Ectodermal cell (in vitro differentiated cells): ENCODE results near the gene LIN28B.
A peak's percentile ranks its signal among the peaks of the same experiment; 100 is the strongest.
"Not testable (repeated sequence)": the region's sequence is repeated elsewhere in the genome, so short reads cannot be mapped to it uniquely, and the experiment has no call there.

Source experiments
- H3K27ac ChIP-seq: 2 replicates; pipeline ENCODE4 v1.7.0; 2013; ENCODE audit warnings: mild to moderate bottlenecking, low read depth, low read length; ENCODE audit not compliant: insufficient read depth, poor library complexity, severe bottlenecking
- H3K27me3 ChIP-seq: 2 replicates; pipeline ENCODE4 v1.7.0; 2013; ENCODE audit warnings: mild to moderate bottlenecking, low read length; ENCODE audit not compliant: insufficient read depth, control insufficient read depth, poor library complexity, severe bottlenecking
- H3K36me3 ChIP-seq: one replicate; pipeline ENCODE4 v1.7.0; 2013; ENCODE audit warnings: low read length; ENCODE audit not compliant: control insufficient read depth, insufficient read depth
- H3K4me1 ChIP-seq: one replicate; pipeline ENCODE4 v1.7.0; 2013; ENCODE audit warnings: low read length; ENCODE audit not compliant: control insufficient read depth, insufficient read depth
- H3K4me3 ChIP-seq: 2 replicates; pipeline ENCODE4 v1.7.0; 2013; ENCODE audit warnings: low read depth, low read length, control low read depth; ENCODE audit not compliant: insufficient read depth
- H3K9me3 ChIP-seq: 2 replicates; pipeline ENCODE4 v1.7.0; 2013; ENCODE audit warnings: mild to moderate bottlenecking, low read length, moderate library complexity; ENCODE audit not compliant: control insufficient read depth
- WGBS, 2 experiments: methylation state at CpG; one replicate each; pipeline ENCODE4 v1.1.7; 2013; ENCODE audit warnings: missing lambda C conversion rate in 2 of 2; 5-methylcytosine and 5-hydroxymethylcytosine counted together

LIN28B gene

DNA sequence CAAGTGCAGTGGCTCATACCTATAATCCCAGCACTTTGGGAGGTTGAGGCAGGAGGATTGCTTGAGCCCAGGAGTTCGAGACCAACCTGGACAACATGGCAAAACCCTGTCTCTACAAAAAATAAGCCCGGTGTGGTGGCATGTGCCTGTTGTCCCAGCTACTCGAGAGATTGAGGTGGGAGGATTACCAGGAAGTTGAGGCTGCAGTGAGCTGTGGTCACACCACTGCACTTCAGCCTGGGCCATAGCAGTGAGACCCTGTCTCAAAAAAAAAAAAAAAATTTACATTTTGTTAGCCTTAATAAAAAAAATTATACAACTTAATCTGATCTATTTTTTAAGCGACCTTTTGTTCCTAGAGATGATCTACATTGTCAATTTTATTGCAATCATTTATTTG lies 56.6 kb downstream of the LIN28B start:
- not testable (repeated sequence) for H3K4me3 ChIP-seq, H3K27ac ChIP-seq, H3K27me3 ChIP-seq, H3K36me3 ChIP-seq, H3K9me3 ChIP-seq, H3K4me1 ChIP-seq
- whole genome bisulfite sequencing, 2 experiments: 94 to 99% methylated on average over 3 of the region's 4 CpGs

DNA sequence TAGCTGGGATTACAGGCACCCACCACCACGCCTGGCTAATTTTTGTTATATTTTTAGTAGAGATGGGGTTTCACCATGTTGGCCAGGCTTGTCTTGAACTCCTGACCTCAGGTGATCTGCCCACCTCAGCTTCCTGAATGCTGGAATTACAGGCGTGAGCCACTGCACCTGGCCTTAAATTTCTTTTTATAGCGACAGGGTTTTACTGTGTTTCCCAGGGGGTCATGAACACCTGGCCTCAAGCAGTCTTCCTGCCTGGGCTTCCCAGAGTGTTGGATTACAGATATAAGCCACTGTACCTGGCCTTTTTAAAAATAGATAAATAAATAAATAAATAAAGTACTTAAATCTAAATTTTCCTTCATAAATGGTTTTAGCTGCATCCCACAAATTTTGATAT lies 57.5 kb downstream of the LIN28B start:
- no peaks in the 10 kb centered on the region for H3K9me3 ChIP-seq
- H3K4me1 ChIP-seq: no peaks in the 10 kb centered on the region
- no peaks in the 10 kb centered on the region for H3K27me3 ChIP-seq
- 90 to 92% methylated on average over 3 of the region's 3 CpGs for WGBS, 2 experiments
- H3K27ac ChIP-seq: no peak overlapping the region
- H3K36me3 ChIP-seq: peaks cover 2% of the 10 kb centered on the region
- no peak overlapping the region for H3K4me3 ChIP-seq

DNA sequence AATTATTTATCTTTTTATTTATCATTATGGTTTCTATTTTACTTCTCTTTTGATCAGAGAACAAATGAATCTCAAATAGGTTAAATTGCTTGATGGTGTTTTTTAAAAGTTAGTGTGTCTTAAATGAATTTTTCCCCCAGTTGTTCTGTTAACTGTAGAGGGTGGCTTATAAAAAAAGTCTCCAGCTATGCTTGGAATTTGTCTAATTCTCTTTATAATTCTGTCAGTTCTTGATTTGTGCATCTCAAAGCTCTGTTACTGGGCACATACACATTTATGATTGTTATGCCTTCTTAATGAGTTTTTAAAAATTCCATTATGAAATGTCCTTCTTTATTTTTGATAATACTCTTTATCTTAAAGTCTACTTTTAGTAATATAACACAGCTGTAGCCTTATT lies 58.0 kb downstream of the LIN28B start:
- H3K9me3 ChIP-seq: no peaks in the 10 kb centered on the region
- peaks cover 3% of the 10 kb centered on the region for H3K36me3 ChIP-seq
- no peaks in the 10 kb centered on the region for H3K4me1 ChIP-seq
- H3K27me3 ChIP-seq: no peaks in the 10 kb centered on the region
- H3K4me3 ChIP-seq: no peak overlapping the region
- no peak overlapping the region for H3K27ac ChIP-seq

DNA sequence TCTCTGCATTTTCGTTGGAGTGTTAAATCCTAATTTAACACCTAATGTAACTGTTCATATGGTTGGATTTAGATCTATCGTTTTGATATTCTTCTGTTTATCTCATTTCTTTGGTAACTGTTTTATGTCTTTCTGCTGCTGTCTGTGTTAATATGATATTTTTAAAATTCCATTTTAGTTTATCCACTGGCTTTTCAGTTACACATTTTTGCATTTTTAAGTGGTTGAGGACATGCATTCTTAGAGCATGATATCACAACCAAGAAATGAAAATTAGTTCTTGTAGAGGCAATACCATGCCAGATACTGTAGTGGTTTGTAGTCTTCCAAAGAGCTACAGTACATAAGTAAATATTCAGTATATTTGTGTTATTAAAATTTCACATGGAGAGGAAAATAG lies 58.6 kb downstream of the LIN28B start:
- Histone ChIP-seq H3K27me3 (no peaks in the 10 kb centered on the region), H3K4me1 (no peaks in the 10 kb centered on the region), H3K36me3 (peaks cover 3% of the 10 kb centered on the region), H3K27ac (no peak overlapping the region), H3K9me3 (no peaks in the 10 kb centered on the region), H3K4me3 (no peak overlapping the region)
- 90% methylated on average over 1 of the region's 2 CpGs; no CpG with 5 or more reads in 1 of the 2 experiments for WGBS, 2 experiments

DNA sequence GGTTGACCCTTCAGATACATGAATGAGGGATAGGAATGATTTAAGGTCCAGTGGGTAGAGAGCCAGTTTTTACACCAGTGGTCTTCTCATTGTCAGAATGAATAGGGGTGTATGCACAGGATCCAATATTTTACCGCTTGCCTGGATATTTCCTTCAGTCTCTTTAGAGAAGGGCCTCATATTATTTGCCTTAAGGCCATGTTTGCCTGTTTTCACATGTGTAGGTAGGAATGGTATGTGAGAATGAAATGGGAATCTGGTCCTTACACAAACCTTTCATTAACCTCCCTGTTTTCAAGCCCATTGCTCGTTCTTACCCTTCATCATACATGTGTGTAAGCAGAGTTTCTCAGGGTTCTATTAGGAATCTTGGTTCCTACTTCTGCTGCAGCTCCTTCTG lies 62.4 kb downstream of the LIN28B start:
- Histone ChIP-seq H3K27ac (no peak overlapping the region), H3K36me3 (peaks cover 3% of the 10 kb centered on the region), H3K4me3 (no peak overlapping the region), H3K4me1 (no peaks in the 10 kb centered on the region), H3K27me3 (no peaks in the 10 kb centered on the region), H3K9me3 (no peaks in the 10 kb centered on the region)
- 87 to 94% methylated on average over 2 of the region's 2 CpGs for WGBS, 2 experiments

DNA sequence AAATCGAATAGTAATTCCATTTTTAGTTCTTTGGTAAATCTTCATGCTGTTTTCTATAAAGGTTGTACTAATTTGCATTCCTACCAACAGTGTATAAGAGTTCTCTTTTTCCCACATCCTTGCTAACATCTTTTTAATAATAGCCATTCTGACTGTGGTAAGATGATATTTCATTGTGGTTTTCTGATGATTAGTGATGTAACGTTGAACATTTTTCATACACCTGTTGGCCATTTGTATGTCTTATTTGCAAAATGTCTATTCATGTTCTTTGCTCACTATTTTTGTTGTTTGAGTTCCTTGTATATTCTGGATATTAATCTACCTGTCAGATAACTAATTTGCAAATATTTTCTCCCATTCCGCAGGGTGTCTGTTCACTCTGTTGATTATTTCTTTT lies 64.5 kb downstream of the LIN28B start:
- no peak overlapping the region for H3K4me3 ChIP-seq
- WGBS, 2 experiments: 90 to 100% methylated on average over 2 of the region's 3 CpGs
- H3K36me3 ChIP-seq: peaks cover 3% of the 10 kb centered on the region
- no peaks in the 10 kb centered on the region for H3K27me3 ChIP-seq
- no peaks in the 10 kb centered on the region for H3K9me3 ChIP-seq
- H3K4me1 ChIP-seq: no peaks in the 10 kb centered on the region
- H3K27ac ChIP-seq: peak overlapping the region; percentile 23

DNA sequence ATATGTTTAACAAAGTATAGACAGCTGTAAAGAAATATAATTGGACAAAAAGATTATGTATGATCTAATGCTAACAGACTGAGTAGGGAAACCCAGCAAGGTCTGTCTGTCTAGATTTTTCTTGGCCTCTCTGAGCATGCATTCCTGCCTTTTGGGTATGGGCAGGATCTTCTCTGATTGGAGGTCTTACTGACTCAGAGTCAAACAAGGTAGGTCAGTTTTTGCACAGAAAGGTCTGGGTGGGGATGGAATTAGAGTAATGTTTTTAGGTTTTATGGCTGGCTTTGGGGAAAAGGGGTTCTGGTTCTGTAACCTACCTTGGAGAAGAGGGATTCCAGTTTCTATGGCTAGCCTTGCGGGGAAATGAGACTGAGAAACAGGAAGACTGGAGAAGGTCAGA lies 65.5 kb downstream of the LIN28B start:
- Histone ChIP-seq H3K4me3 (no peak overlapping the region), H3K27ac (peak overlapping the region; percentile 36), H3K36me3 (peaks cover 3% of the 10 kb centered on the region), H3K4me1 (no peaks in the 10 kb centered on the region), H3K27me3 (no peaks in the 10 kb centered on the region), H3K9me3 (no peaks in the 10 kb centered on the region)
- WGBS, 2 experiments: 91 to 100% methylated on average over 1 of the region's 1 CpG

DNA sequence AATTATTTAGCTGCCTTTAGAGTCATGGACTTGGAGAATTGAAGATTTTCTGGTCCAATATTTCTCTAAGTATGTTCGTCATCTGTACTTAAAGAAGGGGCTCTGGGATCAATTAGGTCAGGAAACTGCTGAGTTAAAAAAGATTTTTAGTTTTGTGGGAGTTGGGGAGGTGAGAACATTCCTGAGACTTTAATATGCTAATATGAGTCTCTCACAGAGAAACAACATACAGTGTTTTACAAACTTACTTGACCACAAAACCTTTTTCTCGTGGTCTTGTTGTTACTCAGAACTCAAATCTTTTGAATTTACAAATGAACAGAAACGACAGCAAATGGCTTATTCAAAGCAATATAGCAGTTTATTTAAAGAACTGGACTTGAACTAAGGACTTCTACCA lies 67.9 kb downstream of the LIN28B start:
- 20 to 39% methylated on average over 3 of the region's 3 CpGs for WGBS, 2 experiments
- Histone ChIP-seq H3K9me3 (no peaks in the 10 kb centered on the region), H3K4me1 (no peaks in the 10 kb centered on the region), H3K27ac (no peak overlapping the region), H3K27me3 (no peaks in the 10 kb centered on the region), H3K4me3 (no peak overlapping the region), H3K36me3 (no peaks in the 10 kb centered on the region)

DNA sequence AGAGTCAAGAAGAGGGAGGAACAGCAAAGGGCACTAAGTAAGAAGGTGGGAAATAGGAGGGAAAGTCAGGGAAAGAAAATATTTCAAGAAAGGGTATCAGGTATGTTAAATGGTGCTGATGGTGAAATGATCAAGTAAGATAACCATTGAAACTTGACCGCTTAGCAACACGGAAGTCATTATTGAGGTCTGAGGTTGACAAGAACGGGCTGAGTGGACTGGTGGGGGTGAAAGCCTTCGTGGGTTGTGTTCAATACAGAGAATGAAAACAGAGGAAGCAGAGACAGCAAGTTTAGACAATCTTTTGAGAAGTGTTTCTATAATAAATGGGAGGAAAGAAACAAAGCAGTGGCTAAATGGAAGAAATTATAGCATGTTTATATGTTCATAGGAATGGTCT lies 72.0 kb downstream of the LIN28B start:
- peaks cover 11% of the 10 kb centered on the region for H3K36me3 ChIP-seq
- 94 to 95% methylated on average over 4 of the region's 4 CpGs for WGBS, 2 experiments
- no peaks in the 10 kb centered on the region for H3K27me3 ChIP-seq
- no peak overlapping the region for H3K27ac ChIP-seq
- H3K4me3 ChIP-seq: no peak overlapping the region
- H3K4me1 ChIP-seq: no peaks in the 10 kb centered on the region
- H3K9me3 ChIP-seq: no peaks in the 10 kb centered on the region

DNA sequence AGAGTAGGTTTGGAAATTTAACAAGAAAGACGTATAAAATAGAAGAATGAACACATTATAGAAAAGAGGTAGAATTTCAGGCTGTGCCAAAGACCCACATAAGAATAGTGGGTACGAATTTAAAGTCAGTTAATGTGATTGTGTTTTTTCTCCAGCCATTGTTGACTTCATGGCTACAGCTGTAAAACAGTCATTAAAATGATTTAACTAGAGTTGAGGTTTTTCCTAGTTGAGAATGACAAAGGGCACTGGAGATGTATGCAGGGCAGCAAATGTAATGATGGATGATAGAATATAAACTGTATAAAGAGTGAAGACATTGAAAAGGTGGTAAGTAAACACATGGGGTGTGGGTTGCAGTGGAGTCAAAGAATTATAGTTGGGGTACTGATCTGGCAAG lies 72.7 kb downstream of the LIN28B start:
- H3K4me3 ChIP-seq: no peak overlapping the region
- H3K4me1 ChIP-seq: no peaks in the 10 kb centered on the region
- H3K27ac ChIP-seq: no peak overlapping the region
- H3K27me3 ChIP-seq: no peaks in the 10 kb centered on the region
- WGBS, 2 experiments: 96% methylated on average over 2 of the region's 2 CpGs
- peaks cover 11% of the 10 kb centered on the region for H3K36me3 ChIP-seq
- no peaks in the 10 kb centered on the region for H3K9me3 ChIP-seq

DNA sequence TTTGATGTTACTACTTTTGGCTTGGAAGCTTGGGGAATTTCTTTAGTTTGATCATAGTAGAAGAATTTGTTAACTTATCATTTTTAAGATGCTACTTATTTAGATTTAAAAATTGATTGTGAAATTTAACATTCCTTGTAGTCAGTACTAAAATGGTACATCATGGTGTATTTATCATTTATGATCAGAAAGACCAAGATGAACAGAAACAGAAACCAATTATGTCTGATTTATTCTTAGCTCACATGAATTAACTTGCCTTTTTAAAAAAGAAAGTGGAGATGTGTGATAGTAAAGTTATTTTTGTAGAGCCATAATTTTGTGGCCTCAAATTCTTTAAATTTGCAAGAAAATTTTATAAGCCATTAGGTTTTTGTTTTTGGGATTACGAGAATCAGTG lies 77.6 kb downstream of the LIN28B start:
- H3K27me3 ChIP-seq: no peaks in the 10 kb centered on the region
- H3K4me1 ChIP-seq: peaks cover 23% of the 10 kb centered on the region
- H3K9me3 ChIP-seq: no peaks in the 10 kb centered on the region
- peaks cover 11% of the 10 kb centered on the region for H3K36me3 ChIP-seq
- no CpG with 5 or more reads among the region's 1 CpG for whole genome bisulfite sequencing, 2 experiments
- no peak overlapping the region for H3K4me3 ChIP-seq
- no peak overlapping the region for H3K27ac ChIP-seq
